MG63 (cell line): Measurements from ENCODE around the gene PRSS22. TPM values are rescaled to one million over a fixed set of nuclear protein-coding genes. Genes with fewer than 3 reads are reported as not detected.

Experiments
- DNase-seq: peaks from one replicate; pipeline ENCODE4 v3.0.0-alpha.2; 2020
- H3K27me3 ChIP-seq: fragments of 250-450 bp; sonication (Bioruptor Pico); 2 replicates; pipeline ENCODE4 v1.5.1; 2020; ENCODE audit warnings: mild to moderate bottlenecking, moderate library complexity
- H3K36me3 ChIP-seq: fragments of 250-450 bp; sonication (Bioruptor Pico); 2 replicates; pipeline ENCODE4 v1.5.1; 2020; ENCODE audit warnings: mild to moderate bottlenecking, moderate library complexity
- H3K4me3 ChIP-seq: fragments of 250-450 bp; sonication (Bioruptor Pico); 2 replicates; pipeline ENCODE4 v1.5.1; 2020; ENCODE audit warnings: mild to moderate bottlenecking, moderate library complexity
- H3K9me3 ChIP-seq: fragments of 250-450 bp; sonication (Bioruptor Pico); 2 replicates; pipeline ENCODE4 v1.5.1; 2020; ENCODE audit warnings: mild to moderate bottlenecking, moderate library complexity
- total RNA-seq: library from RNA; depleted of rRNA; stranded (reverse); fragments of >200 nt; shearing (Covaris generic); gene quantifications from 2 replicates; pipeline ENCODE4 v1.2.3, GENCODE V29; 2014; ENCODE audit warnings: low replicate concordance

PRSS22 gene
- total RNA-seq, 1 experiment from 2014 or later = not detected

DNA sequence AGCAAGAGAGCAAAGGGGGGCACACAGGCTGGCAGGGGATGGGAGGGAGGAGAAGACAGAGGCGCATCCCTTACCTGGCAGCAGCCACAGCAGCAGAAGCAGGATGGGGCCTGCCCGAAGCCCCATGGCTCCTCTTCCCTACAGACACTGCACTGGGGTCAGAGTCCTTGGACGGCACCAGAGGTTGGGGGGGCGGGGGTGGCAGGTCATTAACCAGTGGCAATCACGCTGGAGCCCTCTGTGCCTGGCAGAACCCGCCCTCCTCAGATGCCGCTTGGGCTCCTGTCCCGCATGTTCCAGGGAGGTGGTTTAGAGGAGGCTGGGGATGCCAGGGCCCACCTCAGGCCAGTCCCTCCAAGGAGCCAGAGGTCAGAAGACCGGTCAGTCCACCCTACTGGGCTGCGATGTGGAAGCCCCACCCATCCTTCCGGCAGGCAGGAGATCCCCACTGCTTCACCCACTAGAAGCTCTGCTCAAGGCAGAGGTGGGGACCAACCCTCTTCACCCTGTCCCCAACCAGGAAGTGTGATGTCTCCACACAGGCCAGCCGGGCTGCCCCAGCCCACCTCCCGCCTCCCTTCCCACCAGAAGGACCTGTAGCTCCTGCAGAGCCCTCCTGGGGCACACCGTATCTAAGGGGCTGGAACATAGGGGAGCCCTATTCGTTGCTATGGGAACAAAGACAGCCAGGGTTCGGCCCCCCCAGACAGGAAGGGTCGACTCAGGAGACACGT, 16.2 kb downstream of the PRSS22 start:
- Histone ChIP-seq H3K27me3 (no peaks in the 10 kb centered on the region), H3K9me3 (no peaks in the 10 kb centered on the region), H3K36me3 (no peaks in the 10 kb centered on the region), H3K4me3 (no peak overlapping the region)
- DNase-seq = no peak

- DNase-seq = no peak
- Histone ChIP-seq H3K9me3 (no peaks in the 10 kb centered on the region), H3K4me3 (no peak overlapping the region), H3K36me3 (no peaks in the 10 kb centered on the region), H3K27me3 (no peaks in the 10 kb centered on the region)
These were observed 17.1 kb downstream of the PRSS22 start for GRCh38 chr16:2840914-2841313.

DNA sequence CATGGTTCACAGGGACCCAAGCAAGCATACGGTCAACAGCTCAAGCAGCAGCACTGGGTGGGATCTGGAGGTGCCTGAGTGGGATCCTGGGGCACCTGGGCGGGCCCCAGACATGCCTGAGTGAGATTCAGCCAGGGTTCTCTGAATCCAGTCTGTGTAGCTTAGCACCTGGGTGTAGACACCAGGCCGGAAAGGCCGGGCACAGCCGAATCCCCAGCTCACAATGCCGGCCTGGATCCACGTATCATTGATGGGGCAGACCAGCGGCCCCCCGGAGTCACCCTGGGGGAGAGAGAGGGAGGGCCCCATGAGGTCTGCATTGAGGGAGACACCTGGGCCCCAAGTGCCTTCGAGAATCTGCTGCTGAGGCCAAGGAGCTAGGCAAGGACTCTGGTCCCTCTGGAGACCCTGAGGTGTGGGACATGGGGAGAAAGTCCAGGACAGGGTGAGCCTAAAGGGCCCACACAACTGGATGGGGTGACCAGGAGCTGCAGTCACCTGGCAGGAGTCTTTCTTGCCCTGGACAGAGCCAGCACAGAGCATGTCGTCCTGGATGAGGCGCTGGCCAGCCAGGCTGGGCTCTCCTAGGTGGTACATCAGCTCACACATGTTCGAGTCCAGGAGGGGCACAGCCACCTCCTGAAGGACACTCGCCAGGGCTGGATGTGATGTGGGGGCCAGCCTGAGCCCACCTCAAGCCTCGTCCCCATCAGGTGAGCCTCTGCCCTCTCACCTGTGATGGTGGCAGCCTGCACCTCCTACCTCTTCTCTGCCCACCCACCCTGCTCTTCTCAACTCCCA, 18.1 kb downstream of the PRSS22 start:
- no peak for DNase-seq
- Histone ChIP-seq H3K9me3 (no peaks in the 10 kb centered on the region), H3K4me3 (no peak overlapping the region), H3K36me3 (no peaks in the 10 kb centered on the region), H3K27me3 (no peaks in the 10 kb centered on the region)

GRCh38 chr16:2838928-2839327, 19.0 kb downstream of the PRSS22 start:
- peak; percentile 91 for DNase-seq
- no peaks in the 10 kb centered on the region for H3K36me3 ChIP-seq
- no peak overlapping the region for H3K4me3 ChIP-seq
- no peaks in the 10 kb centered on the region for H3K27me3 ChIP-seq
- H3K9me3 ChIP-seq = no peaks in the 10 kb centered on the region

GRCh38 chr16:2836646-2837508, 21.1 kb downstream of the PRSS22 start:
- Histone ChIP-seq H3K4me3 (no peak overlapping the region), H3K27me3 (no peaks in the 10 kb centered on the region), H3K36me3 (no peaks in the 10 kb centered on the region), H3K9me3 (no peaks in the 10 kb centered on the region)
- DNase-seq = peak; percentile 42

DNA sequence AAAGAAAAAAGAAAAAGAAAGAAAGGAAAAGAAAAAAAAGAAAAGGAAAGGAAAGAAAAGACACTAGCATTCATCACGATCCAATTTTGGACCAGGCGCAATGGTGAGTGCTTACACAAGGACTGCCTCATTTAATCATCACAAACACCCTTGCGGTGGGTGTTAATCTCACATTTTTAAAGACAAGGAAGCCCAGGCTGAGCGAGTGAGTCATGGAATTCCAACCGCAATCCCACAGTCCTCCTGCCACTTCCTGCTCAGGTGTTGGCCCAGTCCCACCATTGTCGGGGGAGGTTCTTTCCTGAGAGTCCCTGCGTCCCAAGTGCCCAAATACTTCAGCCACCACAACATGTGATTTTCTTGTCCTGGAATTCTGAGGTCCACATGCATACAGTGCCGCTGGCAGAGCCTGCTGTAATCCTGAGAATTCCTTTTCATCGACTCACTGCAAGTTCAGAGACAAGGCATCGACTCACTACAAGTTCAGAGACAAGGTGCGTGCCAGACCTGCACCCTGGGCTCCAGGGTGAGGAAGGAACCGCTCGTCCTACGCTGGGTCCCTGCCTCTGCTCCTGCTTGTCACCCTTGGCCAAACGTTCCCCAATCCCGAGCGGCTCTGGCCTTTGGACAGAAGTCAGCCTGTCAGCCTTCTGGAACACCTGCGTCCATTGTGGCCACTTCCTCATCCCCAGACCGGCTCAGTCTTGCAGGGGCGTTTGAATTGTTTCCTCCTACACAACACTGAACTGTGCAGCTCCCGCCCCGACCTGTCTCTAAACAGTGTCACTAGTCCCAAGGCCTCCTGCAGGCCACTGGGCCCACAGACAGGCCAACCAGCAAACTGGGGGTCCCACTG, 22.1 kb downstream of the PRSS22 start:
- Histone ChIP-seq H3K9me3 (no peaks in the 10 kb centered on the region), H3K27me3 (no peaks in the 10 kb centered on the region), H3K4me3 (no peak overlapping the region), H3K36me3 (no peaks in the 10 kb centered on the region)
- peak; percentile 98 for DNase-seq

DNA sequence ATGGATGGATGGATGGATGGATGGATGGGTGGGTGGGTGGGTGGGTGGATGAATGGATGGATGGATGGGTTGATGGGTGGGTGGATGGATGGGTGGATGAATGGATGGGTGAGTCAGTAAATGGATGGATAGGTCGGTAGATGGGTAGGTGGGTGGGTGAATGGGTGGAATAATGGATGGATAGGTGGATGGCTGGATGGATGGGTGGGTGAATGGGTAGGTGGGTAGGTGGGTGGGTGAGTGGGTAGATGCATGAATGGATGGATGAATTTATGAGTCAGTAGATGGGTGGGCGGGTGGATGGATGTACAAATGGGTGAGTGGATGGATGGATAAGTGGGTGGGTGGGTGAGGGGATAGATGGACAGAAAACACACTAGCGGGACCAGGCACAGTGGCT, 23.0 kb downstream of the PRSS22 start:
- no peak for DNase-seq
- Histone ChIP-seq H3K9me3 (no peaks in the 10 kb centered on the region), H3K4me3 (no peak overlapping the region), H3K36me3 (no peaks in the 10 kb centered on the region), H3K27me3 (no peaks in the 10 kb centered on the region)

DNA sequence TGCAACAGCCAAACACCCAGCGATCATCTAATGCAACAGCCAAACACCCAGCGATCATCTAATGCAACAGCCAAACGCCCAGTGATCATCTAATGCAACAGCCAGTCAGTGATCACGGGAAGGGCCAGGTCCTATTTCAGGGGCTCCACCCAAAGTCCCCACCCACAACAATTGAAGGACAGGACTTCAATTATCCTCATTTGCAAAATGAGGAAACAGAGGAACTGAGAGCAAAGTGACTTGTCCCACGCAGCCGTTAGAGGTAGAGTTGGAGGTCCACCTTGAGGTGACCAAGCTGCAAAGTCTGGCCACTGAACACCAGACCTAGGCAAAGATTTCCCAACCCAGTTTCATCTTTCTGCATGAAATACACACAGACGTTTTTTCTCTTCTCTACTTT, 24.2 kb downstream of the PRSS22 start:
- no peak for DNase-seq
- Histone ChIP-seq H3K4me3 (no peak overlapping the region), H3K27me3 (no peaks in the 10 kb centered on the region), H3K9me3 (no peaks in the 10 kb centered on the region), H3K36me3 (no peaks in the 10 kb centered on the region)

DNA sequence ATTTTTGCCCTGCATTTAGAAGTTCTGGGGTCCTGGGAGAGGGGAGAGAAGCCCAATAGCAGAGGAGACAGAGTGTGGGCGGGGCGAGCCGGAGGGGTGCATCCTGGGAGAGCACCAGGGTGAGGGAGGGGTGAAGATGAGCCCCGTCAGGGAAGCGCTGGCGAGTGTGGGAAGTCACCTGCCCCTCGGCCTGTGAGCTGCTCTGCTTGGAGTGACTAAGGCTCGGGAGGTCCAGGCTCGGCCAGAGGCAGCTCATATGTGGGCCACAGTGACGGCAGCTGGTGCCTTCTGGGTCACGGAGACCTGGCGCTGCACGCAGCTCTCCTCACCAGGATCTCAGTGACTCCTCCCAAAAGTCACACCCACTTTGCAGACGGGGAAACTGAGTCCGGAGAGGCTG, 26.8 kb downstream of the PRSS22 start:
- DNase-seq = no peak
- Histone ChIP-seq H3K27me3 (no peaks in the 10 kb centered on the region), H3K9me3 (no peaks in the 10 kb centered on the region), H3K36me3 (no peaks in the 10 kb centered on the region), H3K4me3 (no peak overlapping the region)

- Histone ChIP-seq H3K27me3 (no peaks in the 10 kb centered on the region), H3K36me3 (no peaks in the 10 kb centered on the region), H3K9me3 (no peaks in the 10 kb centered on the region), H3K4me3 (no peak overlapping the region)
- DNase-seq = no peak
These were observed 27.6 kb downstream of the PRSS22 start for GRCh38 chr16:2830355-2830695.

- no peaks in the 10 kb centered on the region for H3K27me3 ChIP-seq
- no peak within 1 kb of the TSS for H3K4me3 ChIP-seq
- no peaks in the 10 kb centered on the region for H3K9me3 ChIP-seq
- no peaks in the 10 kb centered on the region for H3K36me3 ChIP-seq
- no peak for DNase-seq
These were observed 28.2 kb downstream of the PRSS22 start, which contains the start of gene ZG16B for GRCh38 chr16:2829501-2830354. ZG16B (plus strand) TSS chr16:2830303; CDS start chr16:2830442, 139 bp downstream.

DNA sequence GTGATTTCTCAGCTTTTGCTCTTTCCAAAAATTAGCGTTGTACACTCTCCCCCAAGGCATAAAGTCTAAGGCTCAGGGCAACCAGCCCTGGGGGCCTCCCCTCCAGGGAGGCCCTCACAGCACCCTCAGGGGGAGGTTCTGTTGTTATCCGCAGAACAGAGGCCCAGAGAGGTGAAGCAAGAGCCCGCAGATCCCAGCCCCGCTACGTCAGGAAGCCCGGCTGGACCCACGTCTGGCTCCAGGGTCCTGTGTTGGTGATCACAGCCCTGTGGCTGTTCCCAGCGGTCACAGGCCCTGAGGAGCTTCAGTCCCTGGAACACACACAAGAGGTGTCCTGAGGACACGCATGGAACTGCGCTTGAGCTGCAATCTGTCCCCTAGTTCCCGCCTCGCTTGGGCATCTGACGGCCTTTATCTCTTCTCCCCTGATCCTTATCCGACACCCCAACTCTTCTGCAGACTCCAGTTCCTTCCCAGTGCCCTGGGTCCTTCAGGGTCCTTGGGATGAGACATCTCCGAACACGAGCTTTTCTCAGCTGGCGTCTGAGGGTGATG, 29.0 kb downstream of the PRSS22 start:
- no peaks in the 10 kb centered on the region for H3K27me3 ChIP-seq
- no peaks in the 10 kb centered on the region for H3K36me3 ChIP-seq
- no peaks in the 10 kb centered on the region for H3K9me3 ChIP-seq
- DNase-seq = no peak
- no peak overlapping the region for H3K4me3 ChIP-seq

DNA sequence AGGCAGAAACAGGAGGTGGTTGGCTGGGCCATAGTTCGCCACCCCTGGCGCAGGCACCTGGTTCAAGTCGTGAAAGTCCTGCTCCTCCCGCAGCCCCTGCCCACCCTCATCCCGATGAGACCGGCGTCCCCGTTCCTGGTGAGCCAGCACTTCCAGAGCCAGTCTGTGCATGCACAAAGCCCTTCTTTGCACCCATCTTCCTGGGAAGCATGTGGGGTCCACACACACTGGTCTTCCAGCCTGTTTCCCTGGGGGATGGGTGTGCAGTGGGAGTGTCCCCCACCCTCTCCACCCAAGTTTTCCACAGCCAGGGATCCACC, 29.5 kb downstream of the PRSS22 start:
- H3K36me3 ChIP-seq = no peaks in the 10 kb centered on the region
- no peak for DNase-seq
- no peaks in the 10 kb centered on the region for H3K9me3 ChIP-seq
- H3K27me3 ChIP-seq = no peaks in the 10 kb centered on the region
- H3K4me3 ChIP-seq = no peak overlapping the region

DNA sequence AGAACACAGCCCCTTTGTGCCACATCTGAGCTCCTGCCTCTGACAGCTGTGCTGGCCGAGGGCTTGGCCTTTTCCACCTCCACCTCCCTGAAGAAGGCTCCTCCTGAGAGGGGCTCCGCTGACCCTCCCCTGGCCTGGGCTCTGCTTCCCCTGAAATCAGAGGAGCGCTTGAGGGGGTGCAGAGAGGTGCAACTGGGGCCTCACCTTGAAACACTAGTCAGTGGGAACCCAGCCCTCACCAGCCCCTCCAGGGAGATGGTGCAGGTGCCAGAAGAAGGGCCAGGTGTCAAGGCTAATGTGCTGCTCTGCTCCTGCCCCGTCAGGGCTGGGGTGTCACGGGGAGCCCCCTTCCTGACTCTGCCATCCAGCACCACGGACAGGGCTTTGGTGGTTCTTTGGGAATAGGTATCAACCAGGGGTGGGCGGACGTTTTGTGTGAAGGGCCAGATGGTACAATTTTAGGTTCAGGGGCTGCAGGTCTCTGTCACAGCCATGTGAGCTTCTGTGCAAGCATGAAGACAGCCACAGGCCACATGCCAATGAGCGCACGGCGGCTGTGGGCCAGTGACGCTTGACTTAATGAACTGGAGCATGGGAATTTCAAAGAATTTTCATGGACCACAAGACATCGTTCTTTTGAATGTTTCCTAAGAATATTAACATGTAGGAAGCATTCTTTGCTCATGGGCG, 30.0 kb downstream of the PRSS22 start:
- Histone ChIP-seq H3K27me3 (no peaks in the 10 kb centered on the region), H3K9me3 (no peaks in the 10 kb centered on the region), H3K4me3 (no peak overlapping the region), H3K36me3 (no peaks in the 10 kb centered on the region)
- no peak for DNase-seq

DNA sequence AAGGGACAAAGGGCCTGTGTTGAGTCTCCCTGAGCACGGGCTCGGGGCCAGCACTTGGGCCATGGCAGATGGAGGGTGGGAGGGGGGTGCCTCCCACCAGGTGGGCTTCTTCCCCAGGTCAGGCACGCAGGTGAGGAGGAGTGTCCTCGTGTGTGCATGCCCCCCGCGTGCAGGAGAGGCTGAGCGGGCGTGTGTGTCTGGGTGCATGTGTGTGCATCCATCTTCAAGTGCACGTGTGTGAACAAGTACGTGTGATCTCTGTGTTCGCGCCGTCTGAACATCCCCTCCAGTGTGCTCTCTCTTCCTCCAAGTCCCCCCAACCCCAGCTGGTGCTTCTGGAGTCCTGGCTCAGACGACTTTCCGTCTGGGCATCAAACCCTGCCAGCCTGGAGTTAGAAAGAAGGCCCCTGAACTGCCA, 30.6 kb downstream of the PRSS22 start:
- Histone ChIP-seq H3K9me3 (no peaks in the 10 kb centered on the region), H3K27me3 (no peaks in the 10 kb centered on the region), H3K4me3 (no peak overlapping the region), H3K36me3 (no peaks in the 10 kb centered on the region)
- DNase-seq = no peak
